Activated T-helper 1 cell treated with anti-CD3 and anti-CD28 coated beads, Interleukin-2, amount 50 U/mL, for 16 hours (primary cell): ENCODE measurements around the gene IL1F10.

Source experiments
- DNase-seq, 2 donors: peaks; one replicate each; pipeline ENCODE4 v3.0.0-alpha.2; 2020; ENCODE audit warnings: low read depth in 1 of 2, low spot score in 1 of 2

Gene IL1F10, protein sequence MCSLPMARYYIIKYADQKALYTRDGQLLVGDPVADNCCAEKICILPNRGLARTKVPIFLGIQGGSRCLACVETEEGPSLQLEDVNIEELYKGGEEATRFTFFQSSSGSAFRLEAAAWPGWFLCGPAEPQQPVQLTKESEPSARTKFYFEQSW

DNA sequence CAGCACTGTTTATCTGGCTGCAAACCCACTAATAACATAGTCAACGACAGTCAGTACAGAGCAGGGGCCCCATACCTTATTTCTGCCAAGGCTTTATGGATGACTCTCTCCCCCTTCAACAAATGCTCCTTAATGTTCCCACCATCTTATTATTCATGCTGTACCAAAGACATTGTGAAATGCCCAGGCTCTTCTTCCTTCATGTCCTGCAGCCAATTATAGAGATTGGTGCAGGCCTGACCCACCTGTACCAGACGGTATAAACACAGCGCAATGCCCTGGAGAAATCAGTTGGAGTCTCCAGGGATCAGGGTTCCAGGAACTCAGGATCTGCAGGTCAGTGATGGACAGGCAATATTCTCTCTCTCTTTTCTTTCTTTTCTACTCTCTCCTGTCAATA lies at the start of gene IL1F10:
IL1F10 (plus strand) TSS at position 290 of the 400 bp plus-strand sequence. CDS start 4,769 bp downstream, outside the sequence.
- DNase-seq: no peak

DNA sequence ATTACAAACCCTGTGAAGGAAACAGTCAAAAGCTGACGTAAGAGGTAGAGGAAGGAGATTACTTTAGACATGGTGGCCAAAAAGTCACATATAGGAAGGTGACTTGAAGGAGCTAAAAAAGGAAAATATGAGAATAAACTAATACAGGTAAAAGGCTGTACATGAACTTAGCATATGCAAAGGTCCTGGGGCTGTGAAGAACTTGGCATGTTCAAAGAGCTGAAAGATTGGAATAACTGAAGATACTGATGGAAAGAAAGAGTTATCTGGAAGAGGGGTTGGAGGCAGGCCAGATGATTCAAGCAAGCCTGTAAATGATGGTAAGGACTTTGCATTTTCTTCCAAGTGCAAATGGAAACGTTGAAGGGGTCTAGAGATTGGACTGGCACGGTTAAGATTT lies 49.3 kb upstream of the IL1F10 start:
- DNase-seq: no peak

DNA sequence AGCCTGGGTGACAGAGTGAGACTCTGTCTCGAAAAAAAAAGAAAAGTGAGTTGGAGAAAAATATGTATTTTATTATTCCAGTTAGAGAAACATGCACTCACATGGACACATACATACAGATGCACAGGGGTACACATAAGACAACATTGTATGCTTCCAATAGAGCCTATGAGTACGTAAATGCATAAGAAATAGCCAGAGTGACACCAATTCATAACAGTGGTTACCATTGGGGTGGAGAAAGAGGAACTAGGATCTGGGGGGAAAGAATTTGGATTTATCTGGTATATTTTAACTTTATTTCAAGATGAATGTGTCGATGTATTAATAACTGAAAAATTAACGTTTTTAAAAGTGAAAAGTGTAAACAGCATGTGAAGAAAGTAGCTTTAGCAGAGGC lies 46.5 kb upstream of the IL1F10 start:
- no peak for DNase-seq

DNA sequence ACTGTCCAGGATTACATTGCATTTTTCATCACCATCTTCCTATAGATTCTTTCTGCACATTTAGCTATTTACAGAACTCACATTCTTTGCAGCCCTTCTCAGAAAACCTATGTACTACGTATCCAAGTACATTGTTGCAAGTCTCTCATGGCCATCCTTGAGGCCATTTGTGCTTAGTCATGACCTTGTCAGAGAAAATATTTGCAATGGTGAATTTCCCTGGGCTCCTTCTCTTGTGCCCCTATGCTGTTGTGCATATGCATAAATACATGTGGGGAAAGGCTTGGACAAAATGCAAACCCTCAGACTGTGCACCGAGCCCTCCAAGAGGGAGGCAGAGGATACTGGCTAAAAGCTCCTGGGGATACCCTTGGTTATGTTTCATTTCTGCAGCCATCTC lies 43.0 kb upstream of the IL1F10 start:
- DNase-seq: no peak

DNA sequence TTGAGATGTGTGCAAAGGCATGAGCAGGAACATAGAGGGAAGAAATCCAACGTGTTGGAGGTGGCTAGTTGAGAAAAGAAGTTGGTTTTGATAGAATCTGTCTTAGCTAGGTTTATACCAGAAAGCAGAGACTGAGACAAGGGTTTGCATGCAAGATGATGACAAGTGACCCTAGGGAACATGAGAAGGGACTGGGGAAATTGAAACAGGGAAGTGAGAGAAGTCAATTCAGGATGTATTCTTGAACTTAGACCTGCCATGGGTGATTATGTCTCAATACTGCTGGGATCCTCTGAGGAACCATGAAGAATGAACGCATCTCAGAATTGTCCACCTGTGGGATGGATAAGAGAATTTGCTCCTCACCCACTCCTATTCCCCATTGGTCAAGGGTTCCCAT lies 42.0 kb upstream of the IL1F10 start:
- no peak for DNase-seq

DNA sequence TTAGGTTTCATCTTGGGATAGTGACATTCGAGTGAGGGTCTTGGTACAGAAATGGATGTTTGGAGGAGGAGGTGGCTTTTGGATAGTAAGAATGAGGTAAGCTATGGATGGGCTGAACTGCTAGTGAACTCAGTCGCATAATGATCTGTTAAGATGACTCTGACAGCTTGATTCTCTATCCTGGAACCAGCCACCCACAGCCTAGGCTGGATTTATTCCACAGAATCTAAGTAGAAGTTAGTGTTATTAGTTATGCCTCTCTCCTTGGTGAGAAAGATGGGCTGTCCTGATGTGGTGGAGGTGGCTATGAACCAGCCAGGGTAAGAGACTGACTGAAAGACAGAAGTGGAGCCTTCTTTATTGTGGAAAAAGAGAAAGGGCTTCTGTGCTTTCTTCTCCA lies 40.1 kb upstream of the IL1F10 start:
- DNase-seq: no peak

DNA sequence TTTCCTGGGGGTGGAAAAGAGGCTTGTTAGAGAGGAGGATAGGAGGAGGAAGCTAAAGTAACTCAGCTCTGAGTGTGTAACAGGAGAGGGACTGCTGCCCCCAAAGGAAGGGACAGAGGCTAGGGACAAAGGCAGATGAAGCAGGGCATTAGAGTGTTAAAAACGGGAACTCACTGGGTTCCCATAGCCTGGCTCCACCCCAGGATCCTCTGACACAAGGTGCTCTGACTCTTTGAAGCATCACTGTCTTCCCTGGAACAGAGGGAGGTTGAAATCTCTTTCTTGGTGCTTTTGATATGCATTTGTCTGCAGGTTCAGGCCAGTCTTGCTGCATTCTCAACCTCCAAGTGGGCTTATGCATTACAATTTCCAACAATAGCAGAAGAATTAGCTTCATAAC lies 39.7 kb upstream of the IL1F10 start:
- no peak for DNase-seq

DNA sequence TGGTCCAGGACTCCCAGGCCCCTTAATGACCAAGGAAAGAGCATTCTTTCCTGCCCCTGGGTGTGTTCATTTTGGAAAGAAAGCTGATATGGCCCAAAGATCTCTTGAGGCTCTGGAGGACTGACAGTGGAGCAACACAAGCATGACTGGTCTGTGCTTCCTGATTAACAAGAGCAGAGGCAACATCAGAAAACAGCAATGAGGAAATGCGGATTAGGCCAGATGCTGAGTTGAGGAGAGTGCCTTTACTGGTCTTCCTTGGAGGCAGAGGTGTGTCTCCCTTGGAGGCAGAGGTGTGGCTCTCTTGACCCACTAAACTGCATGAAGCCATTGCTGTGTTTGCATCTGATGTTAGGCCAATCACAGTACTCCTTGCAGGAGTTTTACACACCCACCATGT lies 35.0 kb upstream of the IL1F10 start:
- no peak for DNase-seq

DNA sequence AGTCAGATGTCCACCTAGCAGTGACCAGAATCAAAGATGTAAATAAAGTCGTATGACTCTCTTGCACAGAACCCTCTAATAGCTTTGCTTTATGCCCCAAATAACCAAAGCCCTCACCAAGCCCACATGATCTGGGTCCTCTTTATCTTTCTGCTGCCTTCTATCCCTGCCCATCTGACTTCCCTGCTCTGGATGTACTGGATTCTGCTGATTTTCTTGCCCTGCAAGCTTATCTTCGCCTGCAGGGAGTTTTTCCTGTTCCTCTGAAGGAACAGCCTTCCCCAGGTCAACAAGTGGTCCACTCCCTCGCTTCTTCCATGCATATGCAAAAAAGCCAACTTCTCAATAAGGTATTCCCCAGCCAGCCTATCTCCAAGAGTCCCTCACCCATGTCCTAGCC lies 33.8 kb upstream of the IL1F10 start:
- DNase-seq: no peak

DNA sequence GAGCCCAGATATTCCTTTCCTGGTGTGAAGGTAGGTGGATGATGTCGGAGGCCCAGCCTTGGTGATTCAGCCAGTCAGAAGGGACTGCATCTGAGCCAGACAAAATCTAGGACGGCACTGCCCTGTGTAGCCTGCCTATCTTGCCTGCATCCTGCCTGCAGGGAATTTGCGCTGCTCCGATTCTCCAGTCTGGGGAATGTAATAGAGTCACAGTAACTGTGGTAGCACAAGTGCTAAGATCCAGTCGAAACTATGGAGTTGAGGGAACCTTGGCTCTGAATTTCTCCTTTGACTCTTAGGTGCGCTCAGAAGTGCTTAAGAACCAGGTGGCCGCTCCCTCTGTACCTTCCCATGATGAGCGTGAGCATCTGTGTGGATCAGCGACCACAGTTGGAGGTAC lies 31.0 kb upstream of the IL1F10 start:
- DNase-seq: no peak

DNA sequence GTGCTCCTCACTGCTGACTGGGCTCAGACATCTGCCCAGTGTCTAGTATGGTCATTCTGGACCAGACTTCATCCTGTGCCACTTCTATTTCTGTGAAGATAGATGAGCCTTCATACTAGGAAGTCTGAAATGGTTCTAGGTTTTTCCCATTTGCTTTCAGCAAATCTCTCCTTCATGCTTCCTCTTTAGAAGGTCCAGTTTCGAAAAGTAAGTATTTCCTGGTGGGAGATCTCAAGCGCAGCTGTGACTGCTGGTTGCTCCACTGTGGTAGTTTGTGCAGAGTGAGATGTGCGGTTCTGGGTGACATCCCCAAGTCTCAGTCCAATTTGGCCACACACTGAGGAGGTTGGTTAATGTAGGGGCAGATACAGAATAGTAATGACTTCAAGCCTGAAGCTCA lies 29.5 kb upstream of the IL1F10 start:
- no peak for DNase-seq

DNA sequence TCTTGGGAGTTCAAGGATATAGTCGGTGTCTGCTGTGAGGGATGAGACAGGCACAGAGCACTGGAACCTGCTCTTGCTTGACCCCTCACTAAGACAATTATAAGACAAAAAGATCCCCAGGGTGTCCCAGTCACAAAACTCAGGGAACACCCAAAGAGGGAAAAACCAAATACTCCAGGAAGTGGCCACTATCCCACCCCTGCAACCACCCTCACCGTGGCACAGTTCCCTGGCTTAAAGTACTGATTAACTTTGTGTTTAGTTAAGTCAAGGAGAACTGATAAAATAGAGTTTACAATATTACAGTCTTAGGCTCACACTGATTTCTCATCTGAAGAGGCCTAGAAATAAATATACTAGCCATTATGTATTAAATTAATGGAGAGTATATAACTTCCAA lies 28.6 kb upstream of the IL1F10 start:
- no peak for DNase-seq

DNA sequence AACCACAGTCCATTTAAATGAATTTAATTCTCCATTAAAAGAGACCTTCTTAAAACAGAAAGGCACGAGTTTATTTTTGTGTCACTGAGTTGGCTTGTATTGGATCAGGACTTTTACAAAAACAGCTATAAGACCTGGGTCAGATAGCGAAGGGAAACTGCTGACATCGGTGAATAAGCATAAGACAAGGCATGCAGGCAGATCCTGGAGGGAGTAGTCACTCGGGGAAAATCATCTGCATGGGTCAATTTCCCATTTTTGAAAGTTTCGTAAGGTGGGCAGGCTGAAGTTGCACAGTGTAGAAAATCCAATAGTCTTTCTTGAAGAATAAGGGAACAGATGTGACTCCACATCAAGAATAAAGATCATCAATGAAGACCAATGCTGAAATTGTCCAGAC lies 28.1 kb upstream of the IL1F10 start:
- DNase-seq: no peak

DNA sequence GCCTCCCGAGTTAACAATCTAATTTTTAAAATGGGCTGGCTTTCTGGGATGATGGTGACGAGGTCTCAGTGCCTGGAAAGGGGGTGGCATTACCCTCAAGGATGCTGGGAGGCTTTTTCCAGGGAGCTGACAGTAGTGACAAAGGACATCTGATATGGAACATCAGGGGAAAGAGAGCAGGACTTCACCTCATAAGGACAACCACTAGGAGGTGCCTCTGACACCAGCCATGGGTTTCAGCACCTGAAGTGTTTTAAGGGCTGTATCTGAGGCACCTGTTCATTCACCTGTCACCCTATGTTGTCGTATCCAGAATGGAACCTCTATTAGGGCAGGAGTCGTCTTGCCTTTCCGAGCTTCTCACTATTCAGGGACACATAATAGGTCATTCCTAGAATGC lies 25.9 kb upstream of the IL1F10 start:
- DNase-seq: no peak

DNA sequence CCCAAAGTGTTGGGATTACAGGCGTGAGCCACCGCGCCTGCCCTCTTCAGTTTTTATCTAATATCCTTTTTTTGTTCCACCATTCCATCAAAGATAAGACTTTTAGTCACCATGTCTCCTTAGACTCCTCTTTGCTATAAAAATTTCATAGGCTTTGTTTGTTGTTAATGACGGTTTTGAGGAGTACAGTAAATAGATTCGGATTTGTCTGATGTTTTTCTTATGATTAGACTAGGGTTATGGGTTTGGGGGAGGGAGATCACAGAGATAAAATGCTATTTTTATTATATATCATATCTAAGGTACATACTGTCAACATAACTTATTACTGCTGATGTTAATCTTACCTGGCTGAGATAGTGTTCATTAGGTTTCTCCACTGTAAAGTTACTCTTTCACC lies 21.3 kb upstream of the IL1F10 start:
- DNase-seq: no peak

DNA sequence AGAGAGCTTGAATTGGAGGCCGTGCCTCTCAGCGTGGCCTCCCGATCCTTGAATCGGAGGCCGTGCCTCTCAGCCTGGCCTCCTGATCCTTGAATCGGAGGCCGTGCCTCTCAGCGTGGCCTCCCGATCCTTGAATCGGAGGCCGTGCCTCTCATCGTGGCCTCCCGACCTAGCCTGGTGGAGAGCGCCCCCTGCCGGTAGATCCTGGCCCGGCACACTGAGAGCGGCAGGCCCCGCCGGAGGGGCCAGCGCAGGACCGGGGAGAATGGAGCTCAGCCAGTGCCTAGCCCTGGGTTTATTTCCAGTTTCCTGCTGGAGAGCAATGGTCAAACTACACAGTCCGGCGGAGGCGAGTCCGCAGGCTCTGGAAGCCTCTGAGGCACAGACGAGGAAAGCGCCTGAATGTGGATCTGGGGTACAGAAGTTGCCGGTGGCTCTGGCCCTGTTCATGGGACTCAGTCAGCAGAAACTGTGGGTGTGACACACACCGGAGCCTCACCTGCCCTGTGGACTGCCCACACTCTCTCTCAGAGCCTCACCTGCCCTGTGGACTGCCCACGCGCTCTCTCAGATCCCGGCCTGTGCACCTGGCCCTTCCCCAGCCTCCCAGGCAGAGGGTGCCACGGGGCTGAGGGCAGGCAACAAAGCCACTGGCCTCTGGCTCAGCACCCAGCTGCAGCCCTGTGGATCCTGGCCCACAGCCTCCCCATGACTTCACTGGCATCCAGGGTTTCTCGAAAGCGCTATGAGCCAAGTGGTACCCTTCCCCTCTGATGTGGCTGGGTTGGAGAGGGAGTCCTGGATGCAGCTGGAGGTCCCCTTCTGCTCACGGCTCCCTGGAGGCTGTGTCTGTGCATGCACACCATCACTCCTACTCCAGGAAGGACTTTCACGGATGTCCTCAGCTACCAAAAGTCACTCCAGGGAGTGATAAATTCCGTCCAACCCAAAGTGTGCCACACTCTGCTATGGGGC lies 16.6 kb upstream of the IL1F10 start:
- no peak for DNase-seq

DNA sequence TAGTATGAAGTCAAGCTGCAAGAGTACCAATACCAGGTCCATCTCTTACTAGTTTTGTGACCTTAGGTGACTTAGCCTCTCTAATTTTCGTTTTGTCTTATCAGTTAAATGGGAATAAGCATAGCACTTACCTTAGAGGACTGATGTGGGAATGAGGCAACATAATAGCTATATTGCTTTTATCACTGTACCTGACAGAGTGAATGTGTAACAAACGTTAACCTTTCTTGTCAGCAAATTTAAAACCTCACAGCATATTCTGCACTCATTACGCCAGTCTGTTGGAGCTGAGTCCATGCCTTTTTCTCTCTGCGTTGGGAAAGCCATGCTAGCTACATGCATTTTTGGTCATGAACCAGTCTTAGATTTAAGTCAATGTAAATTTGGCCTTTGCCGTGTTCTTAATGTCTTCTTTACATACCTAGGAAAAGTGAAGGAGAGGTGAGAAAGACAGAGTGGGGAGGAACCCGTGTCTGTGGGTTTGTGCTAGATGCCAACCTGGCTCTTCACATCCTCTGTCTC lies 15.3 kb upstream of the IL1F10 start, which contains the start of gene IL36B:
IL36B (minus strand) TSS at position 472 of the 522 bp plus-strand sequence.
- no peak for DNase-seq

DNA sequence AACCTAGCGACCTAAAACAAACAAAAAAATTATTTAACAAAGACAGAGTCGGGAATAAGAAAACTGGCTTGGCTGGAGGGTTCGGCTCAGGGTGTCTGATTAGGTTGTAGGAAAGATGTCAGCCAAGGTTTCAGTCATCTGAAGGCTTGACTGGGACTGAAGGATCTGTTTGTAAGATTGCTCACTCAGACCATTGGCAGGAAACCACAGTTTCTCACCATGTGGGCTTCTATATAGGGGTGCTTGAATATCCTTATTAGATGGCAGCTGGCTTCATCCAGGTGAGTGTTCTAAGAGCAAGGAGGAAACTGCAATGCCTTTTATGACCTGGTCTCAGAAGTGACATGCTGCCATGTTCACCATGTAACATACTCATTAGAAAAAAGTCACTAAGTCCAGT lies 14.1 kb upstream of the IL1F10 start:
- no peak for DNase-seq

DNA sequence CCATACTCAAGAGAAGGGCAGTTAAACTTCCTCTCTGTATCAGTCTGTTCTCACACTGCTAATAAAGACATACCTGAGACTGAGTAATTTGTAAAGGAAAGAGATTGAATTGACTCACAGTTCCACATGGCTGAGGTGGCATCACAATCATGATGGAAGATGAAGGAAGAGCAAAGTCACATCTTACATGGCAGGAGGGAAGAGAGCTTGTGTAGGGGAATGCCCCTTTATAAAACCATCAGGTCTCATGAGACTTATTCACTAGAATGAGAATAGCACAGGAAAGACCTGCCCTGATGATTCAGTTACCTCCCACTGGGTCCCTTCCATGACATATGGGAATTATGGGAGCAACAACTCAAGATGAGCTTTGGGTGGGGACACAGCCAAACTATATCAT lies 13.7 kb upstream of the IL1F10 start:
- DNase-seq: no peak

DNA sequence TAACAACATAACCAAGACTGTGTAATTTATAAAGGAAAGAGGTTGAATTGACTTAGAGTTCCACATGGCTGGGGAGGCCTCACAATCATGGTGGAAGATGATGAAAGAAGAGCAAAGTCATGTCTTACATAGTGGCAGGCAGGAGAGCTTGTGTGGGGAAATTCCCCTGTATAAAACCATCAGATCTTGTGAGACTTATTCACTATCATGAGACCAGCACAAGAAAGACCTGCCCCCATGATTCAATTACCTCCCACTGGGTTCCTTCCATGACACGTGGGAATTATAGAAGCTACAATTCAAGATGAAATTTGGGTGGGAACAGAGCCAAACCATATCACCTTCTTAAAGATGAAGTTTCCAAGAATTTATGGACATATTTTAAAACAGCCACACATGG lies 11.2 kb upstream of the IL1F10 start:
- no peak for DNase-seq

DNA sequence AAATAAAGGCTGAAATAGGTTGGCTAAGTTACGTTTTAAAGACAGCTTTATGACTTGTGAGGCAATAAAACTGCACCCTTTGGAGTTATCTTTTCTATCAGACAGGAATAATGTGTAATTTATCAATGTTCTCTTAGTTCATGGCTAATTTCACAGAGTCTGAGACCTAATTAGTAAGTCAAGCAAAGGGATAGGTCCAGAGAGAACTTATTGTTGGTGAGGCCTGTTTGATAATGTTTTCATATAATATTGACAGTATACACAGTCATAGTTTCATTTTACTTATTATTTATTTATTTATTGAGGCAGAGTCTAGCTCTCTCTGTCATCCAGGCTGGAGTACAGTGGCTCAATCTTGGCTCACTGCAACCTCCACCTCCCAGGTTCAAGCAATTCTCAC lies 10.7 kb upstream of the IL1F10 start:
- no peak for DNase-seq

DNA sequence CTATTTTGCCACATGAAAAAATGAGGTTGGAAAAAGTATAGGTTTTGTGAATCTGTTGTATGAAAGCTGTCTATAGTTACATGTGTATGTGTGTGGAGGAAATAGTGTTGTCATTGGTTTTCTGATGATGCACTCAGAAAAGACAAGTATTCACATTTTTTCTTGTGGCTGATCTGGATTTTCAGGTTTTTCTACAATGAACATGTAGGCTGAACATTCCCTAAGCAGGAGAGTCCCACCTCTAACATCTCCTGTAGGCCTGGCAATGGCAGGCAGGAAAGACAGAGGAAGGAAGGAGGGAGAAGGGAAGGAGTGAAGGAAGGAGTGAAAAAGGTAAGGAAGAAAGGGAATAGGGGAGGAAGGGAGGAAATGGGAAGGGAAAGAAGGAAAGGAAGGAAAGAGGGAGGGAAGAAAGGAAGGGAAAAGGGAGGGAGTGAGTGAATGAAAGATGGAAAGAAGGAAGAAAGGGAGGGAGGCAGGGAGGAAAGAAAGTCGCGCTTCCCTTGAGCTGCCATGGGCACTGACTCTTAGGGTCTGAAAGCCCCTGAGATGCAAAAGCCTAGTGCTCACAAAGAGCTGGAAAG lies 9.3 kb upstream of the IL1F10 start:
- no peak for DNase-seq
